Panc1 (cell line): Measurements from ENCODE around the gene ROBO1.

Experiments
- CTCF ChIP-seq: fragments of 450-650 bp; IDR thresholded peaks from 2 replicates; pipeline ENCODE4 v1.5.1; 2017; ENCODE audit warnings: mild to moderate bottlenecking
- POLR2AphosphoS5 ChIP-seq: IDR thresholded peaks from 2 replicates; pipeline ENCODE4 v1.6.1; 2012; ENCODE audit warnings: mild to moderate bottlenecking, low read depth, low read length, moderate library complexity
- REST ChIP-seq, 2 experiments: IDR thresholded peaks; 2 replicates each; pipeline ENCODE4 v1.6.1; 2011 to 2012; ENCODE audit warnings: low read depth in 2 of 2, control low read depth in 1 of 2, low read length in 1 of 2, mild to moderate bottlenecking in 1 of 2, moderate library complexity in 1 of 2; ENCODE audit not compliant: insufficient read depth in 1 of 2
- SIN3A ChIP-seq: IDR thresholded peaks from 2 replicates; pipeline ENCODE4 v1.6.1; 2012; ENCODE audit warnings: low read depth, mild to moderate bottlenecking, low read length, moderate library complexity, borderline replicate concordance; ENCODE audit not compliant: insufficient read depth
- TCF7L2 ChIP-seq: IDR thresholded peaks from 2 replicates; pipeline ENCODE4 v1.6.1; 2011; ENCODE audit warnings: mild to moderate bottlenecking, low read depth, low read length, inconsistent platforms

- TF ChIP-seq REST (IDR thresholded peaks at IDR 0.05; ENCODE audit: insufficient read depth in 1 of 2, low read depth in 2 of 2, low read length in 1 of 2) (no peak), CTCF (no peak), TCF7L2 (no peak), POLR2AphosphoS5 (no peak), SIN3A (no peak)
These were observed 287.1 kb downstream of the ROBO1 start for GRCh38 chr3:79480746-79481145.
